HS-5 (cell line): ENCODE measurements around the gene PLEK.

Experiments
- DNase-seq: peaks from one replicate; pipeline ENCODE4 v3.0.0-alpha.2; 2012; ENCODE audit warnings: low read depth

Gene PLEK

GRCh38 chr2:68414876-68415275, 49.8 kb downstream of the PLEK start:
- DNase-seq: no peak

DNA sequence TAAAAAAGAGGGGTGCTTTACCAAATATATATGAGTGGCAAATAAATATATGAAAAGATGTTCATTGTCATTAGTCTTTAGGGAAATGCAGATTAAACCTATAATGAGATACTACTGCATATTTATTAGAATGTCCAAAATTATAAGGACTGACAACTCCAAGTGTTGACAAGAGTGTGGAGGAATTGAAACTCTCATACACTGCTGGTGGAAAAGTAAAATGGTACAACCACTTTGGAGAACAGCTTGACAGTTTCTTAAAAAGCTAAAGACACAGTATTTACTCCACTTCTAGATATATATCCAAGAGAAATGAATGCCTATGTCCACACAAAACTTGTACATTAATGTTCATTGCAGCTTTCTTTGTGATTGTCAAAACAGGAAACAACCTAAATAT, 50.4 kb downstream of the PLEK start:
- no peak for DNase-seq

DNA sequence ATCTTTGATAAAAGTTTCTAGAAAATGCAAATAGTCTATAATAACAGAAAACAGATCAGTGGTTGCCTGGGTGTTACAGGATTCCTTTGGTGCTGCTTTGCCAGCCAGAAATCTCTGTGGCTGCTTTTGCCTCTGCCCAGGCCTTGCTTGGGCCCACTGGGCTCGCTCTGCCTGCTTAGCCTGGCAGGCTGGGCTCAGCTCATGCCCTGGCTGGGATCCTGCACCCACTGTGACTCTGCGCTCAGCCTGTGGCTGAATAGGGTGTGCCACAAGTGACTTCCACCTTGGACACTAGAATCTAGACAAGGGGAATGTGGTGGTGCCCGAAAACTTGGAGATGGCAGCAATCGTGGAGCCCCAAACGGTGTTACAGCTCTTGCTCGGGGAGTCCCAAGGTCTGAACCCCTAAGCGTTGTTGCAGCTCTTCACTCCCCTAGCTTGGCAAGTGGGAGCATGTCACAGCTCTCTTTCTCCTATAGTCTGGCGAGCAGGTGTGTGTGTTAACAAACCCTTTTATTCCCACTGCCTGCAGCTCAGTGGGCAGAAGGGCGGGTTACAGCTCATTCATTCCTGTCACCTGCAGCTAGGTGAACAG, 51.1 kb downstream of the PLEK start:
- no peak for DNase-seq

- DNase-seq: no peak
Observed at GRCh38 chr2:68417926-68418325, 52.8 kb downstream of the PLEK start.

GRCh38 chr2:68418419-68418818, 53.3 kb downstream of the PLEK start:
- DNase-seq: no peak

DNA sequence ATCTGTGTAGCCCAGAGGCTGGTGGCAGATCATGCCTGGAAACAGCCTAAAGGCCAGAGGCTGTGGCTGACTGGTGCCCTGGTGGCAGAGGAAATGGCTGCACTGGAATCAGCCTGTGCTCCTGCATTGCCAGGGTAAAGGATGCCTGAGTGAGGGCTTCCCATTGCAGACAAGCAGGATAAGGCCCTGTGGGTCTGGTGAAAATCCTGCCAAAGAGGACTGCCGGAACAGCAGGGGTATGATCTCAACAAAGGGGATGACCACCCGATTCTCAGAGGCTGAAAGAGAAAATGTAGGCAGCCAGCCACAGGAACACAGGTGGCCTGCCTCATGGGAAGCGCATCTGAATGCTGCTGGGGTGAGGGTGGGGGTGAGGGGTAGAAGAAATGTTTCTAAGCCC, 53.8 kb downstream of the PLEK start:
- no peak for DNase-seq

- no peak for DNase-seq
Observed at GRCh38 chr2:68420254-68420910, 55.3 kb downstream of the PLEK start.

GRCh38 chr2:68423966-68424650, 59.0 kb downstream of the PLEK start:
- DNase-seq: no peak

GRCh38 chr2:68425503-68425902, 60.4 kb downstream of the PLEK start:
- DNase-seq: no peak

DNA sequence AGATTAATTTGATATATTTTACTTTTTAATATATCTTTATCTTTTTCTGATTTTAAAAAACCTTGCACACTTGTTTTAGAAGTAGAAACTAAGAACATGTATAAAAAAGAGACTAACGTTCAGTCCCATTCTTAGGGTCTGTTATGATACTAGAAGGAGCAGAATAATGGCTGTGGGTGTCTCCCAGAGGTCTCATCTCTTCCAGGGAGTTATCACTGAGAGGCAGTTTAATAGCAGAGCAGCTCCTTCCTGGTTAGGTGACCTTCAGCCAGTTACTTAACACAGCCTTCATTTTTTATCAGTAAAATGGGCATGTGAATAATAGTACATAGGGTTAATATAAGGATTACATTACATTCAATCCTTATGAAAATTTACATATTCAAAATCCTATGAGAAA, 61.4 kb downstream of the PLEK start:
- DNase-seq: no peak

DNA sequence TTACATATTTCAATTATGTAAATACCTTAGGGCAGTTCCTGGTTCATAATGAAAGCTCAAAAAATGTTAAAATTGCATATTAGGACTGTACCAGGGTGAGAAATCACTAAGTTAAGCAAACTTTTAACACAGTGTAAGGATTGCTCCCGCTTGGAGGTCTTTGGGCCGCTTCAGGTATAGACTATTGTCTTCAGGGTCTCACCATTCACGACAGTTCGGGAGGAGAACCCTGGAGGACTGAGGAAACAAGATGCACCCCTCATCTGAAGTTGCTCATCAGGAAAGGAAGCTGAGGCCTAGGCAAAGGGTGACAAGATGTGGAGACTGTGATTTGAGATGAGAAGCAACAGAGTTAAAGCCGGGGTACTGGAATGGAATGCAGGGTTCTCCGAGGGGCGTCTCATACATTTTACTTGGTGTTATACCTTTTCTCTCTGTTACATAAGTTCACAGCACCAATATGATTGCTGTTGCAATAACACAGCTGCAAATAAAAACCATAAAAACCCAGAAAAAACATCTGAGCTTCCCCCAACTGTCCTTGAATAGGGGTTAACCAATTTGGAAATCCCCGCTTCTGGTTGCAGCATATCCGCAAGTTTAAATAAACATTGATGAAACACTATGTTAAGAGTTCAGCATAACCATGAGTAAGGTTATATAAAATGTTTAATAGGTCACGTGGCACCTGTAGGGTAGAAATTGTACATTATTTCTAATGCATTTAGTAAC, 61.9 kb downstream of the PLEK start:
- no peak for DNase-seq

- no peak for DNase-seq
Observed at GRCh38 chr2:68428126-68428525, 63.0 kb downstream of the PLEK start.

DNA sequence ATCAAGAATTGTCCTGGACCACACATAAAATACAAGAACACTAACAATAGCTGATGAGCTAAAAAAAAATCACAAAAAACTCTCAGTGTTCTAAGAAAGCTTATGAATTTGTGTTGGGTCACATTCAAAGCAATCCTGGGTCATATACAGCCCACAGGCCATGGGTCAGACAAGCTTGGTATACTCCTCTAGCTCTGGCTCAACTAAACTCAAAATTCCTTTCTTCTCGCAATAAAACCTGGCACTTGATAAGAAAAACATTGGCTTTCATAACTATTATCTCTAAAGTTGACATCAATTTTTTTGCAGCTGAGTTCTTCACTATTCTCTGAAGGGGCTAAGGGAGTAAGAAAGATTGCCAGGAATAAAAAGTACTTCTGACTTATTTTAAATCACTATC, 63.7 kb downstream of the PLEK start:
- DNase-seq: no peak

DNA sequence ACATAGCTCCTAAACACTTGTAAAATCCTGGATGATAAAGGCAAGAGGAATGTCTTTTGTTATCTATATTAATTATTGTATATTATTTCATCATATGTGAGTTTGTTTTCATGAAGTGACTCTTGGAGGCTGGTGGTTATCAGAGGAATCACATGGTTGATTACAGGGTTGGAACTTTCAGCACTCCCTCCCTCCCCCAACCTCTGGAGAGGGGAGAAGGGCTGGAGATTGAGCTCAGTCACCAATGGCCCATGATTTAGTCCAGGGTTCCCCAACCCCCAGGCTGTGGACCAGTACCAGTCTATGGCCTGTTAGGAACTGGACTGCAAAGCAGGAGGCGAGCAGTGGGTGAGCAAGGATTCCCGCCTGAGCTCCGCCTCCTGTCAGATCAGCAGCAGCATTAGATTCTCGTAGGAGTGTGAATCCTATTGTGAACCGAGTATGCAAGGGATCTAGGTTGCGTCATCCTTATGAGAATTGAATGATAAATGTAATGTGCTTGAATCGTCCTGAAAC, 64.3 kb downstream of the PLEK start:
- no peak for DNase-seq

DNA sequence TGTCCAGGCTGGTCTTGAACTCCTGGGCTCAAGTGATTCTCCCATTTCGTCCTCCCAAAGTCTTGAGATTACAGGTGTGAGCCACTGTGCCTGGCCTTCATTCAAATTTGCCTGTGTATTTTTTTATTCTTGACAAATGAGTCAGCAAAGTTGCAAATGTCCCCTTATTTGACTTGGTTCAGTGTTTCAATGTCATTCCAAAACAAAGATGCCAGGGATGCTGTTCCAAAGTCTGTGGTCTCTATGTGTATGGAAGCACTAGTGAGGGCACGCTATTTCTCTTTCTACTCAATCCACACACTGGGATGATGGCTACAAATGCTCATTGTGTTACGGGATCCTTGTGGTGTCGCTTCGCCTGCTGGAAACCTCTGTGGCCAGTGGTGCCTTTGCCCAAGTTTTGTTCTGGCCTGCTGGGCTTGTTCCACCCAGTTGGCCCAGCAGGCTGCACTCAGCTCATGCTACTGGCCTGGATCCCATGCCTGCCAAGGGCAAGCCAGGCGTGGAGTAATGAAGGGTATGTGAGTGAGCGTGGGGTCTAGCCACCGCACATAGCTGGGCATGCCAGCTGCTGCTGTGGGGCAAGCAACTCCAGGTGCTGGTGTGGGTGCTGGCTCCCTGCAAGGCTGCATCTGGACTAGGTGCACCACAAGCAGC, 66.4 kb downstream of the PLEK start:
- no peak for DNase-seq

- DNase-seq: no peak
Observed at GRCh38 chr2:68432696-68433658, 67.9 kb downstream of the PLEK start.

GRCh38 chr2:68434981-68435380, 69.9 kb downstream of the PLEK start:
- no peak for DNase-seq

GRCh38 chr2:68435615-68436014, 70.5 kb downstream of the PLEK start:
- no peak for DNase-seq

DNA sequence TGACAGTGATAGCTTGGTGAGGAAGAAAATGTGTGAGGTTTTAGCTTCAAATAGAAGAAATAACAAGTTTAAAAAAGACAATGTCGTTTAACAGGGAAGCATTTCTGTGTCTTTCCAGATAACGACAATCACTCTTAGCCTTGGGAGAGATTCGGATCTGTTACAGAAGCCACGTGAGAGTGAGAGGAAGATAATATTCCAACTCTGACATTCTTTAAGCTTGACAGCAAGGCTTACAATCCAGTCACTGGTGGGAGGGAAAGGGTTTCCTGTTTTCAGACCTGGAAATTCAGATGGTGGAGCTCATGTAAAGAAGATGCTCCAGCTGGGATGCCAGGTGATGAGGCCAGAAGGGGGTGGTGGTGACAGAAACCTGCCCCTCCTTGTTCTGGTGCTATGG, 71.2 kb downstream of the PLEK start:
- DNase-seq: no peak

- no peak for DNase-seq
Observed at GRCh38 chr2:68438455-68439303, 73.6 kb downstream of the PLEK start.
